Activated CD8-positive, alpha-beta memory T cell treated with anti-CD3 and anti-CD28 coated beads for 36 hours (primary cell): ENCODE measurements around the gene CT45A5. TPM values are rescaled to one million over a fixed set of nuclear protein-coding genes. Genes with fewer than 3 reads are reported as not detected.
"Not testable (repeated sequence)": the region's sequence is repeated elsewhere in the genome, so short reads cannot be mapped to it uniquely, and the experiment has no call there.

Source experiments
- CTCF ChIA-PET: fragments of 350-600 bp; sonication (Branson Sonifier 250); formaldehyde crosslinking; loops from one replicate; lab custom pipeline; 2021; ENCODE audit warnings: antibody characterized with exemption; lab: Charles Lee
- POLR2A ChIA-PET: fragments of 350-600 bp; sonication (Branson Sonifier 250); formaldehyde crosslinking; loops from one replicate; lab custom pipeline; 2021; ENCODE audit warnings: antibody characterized with exemption; lab: Charles Lee
- total RNA-seq, 2 experiments: library from RNA; stranded (reverse); gene quantifications; one replicate each; pipeline ENCODE4 v1.2.3, GENCODE V29; 2021

The CT45A5 gene, protein sequence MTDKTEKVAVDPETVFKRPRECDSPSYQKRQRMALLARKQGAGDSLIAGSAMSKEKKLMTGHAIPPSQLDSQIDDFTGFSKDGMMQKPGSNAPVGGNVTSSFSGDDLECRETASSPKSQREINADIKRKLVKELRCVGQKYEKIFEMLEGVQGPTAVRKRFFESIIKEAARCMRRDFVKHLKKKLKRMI
- total RNA-seq, result not detected

DNA sequence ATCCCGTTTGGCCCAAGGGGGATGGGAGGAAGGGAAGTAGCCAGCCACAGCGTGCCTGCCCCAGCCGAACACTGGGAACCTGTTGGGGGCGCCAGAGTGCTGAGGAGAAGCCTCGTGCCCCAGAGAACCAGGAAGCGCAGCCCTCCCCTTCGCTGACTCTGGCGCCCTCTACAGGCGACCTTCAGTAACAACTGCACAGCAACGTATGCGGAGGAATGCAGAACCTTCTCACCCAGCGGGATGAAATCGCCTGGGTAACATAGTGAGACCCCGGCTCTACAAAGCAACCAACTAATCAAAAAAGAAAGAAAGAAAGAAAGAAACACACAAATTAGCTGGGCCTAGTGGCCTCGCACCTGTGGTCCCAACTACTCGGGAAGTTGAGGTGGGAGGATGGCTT, at the start of gene CT45A5:
CT45A5 (minus strand) TSS at position 101 of the 400 bp plus-strand sequence. CDS start 3,774 bp downstream, outside the sequence.
- POLR2A ChIA-PET, result not testable (repeated sequence)

DNA sequence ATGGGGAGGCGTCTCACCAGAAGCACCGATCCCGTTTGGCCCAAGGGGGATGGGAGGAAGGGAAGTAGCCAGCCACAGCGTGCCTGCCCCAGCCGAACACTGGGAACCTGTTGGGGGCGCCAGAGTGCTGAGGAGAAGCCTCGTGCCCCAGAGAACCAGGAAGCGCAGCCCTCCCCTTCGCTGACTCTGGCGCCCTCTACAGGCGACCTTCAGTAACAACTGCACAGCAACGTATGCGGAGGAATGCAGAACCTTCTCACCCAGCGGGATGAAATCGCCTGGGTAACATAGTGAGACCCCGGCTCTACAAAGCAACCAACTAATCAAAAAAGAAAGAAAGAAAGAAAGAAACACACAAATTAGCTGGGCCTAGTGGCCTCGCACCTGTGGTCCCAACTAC, 34.6 kb upstream of the CT45A5 start, which contains the start of gene CT45A2:
CT45A2 (minus strand) TSS at position 101 of the 400 bp plus-strand sequence. CDS start 3,747 bp downstream, outside the sequence.
- POLR2A ChIA-PET, CTCF ChIA-PET: not testable (repeated sequence)

More for the DNA sequence above, at the start of gene CT45A5:
- CTCF ChIA-PET, result not testable (repeated sequence)

DNA sequence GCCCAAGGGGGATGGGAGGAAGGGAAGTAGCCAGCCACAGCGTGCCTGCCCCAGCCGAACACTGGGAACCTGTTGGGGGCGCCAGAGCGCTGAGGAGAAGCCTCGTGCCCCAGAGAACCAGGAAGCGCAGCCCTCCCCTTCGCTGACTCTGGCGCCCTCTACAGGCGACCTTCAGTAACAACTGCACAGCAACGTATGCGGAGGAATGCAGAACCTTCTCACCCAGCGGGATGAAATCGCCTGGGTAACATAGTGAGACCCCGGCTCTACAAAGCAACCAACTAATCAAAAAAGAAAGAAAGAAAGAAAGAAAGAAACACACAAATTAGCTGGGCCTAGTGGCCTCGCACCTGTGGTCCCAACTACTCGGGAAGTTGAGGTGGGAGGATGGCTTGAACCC, 17.4 kb upstream of the CT45A5 start, which contains the start of gene CT45A6:
CT45A6 (minus strand) TSS at position 101 of the 400 bp plus-strand sequence. CDS start 3,794 bp downstream, outside the sequence.
- CTCF ChIA-PET, POLR2A ChIA-PET: not testable (repeated sequence)

DNA sequence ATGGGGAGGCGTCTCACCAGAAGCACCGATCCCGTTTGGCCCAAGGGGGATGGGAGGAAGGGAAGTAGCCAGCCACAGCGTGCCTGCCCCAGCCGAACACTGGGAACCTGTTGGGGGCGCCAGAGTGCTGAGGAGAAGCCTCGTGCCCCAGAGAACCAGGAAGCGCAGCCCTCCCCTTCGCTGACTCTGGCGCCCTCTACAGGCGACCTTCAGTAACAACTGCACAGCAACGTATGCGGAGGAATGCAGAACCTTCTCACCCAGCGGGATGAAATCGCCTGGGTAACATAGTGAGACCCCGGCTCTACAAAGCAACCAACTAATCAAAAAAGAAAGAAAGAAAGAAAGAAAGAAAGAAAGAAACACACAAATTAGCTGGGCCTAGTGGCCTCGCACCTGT, 17.2 kb downstream of the CT45A5 start, which contains the start of gene CT45A3:
CT45A3 (minus strand) TSS at position 101 of the 400 bp plus-strand sequence. CDS start 3,747 bp downstream, outside the sequence.
- CTCF ChIA-PET, POLR2A ChIA-PET: not testable (repeated sequence)

DNA sequence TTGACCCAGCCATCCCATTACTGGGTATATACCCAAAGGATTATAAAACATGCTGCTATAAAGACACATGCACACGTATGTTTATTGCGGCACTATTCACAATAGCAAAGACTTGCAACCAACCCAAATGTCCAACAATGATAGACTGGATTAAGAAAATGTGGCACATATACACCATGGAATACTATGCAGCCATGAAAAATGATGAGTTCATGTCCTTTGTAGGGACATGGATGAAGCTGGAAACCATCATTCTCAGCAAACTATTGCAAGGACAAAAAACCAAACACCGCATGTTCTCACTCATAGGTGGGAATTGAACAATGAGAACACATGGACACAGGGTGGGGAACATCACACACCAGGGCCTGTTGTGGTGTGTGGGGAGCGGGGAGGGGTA, 40.6 kb downstream of the CT45A5 start:
- CTCF ChIA-PET, POLR2A ChIA-PET: not testable (repeated sequence)

DNA sequence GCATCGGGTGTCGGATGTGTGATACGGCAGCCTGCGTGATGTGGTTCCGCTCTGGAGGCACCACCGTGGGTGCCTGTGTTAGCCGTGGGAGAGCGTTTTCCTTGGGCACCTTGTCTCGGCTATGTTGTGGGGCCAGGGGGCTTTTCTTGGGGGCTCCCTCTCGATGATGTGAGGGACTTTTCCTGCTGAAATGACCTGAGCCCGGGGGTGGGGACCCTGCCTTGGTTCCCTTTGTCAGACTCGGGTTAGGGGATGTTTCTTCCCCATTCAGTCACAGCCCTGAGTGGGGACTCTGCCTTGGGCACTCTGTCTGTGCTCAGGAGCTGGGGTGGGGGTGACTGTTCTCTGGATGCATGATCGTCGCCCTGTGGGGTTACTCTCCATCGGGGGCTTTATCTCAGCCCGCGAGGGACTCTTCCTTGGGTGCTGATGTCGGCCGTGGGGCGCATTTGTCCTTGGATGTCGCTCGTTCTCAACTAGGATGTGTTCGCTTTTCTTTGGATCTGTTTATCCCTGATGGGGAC, 44.0 kb downstream of the CT45A5 start:
- ChIA-PET CTCF (no interaction called here), POLR2A (no interaction called here)

DNA sequence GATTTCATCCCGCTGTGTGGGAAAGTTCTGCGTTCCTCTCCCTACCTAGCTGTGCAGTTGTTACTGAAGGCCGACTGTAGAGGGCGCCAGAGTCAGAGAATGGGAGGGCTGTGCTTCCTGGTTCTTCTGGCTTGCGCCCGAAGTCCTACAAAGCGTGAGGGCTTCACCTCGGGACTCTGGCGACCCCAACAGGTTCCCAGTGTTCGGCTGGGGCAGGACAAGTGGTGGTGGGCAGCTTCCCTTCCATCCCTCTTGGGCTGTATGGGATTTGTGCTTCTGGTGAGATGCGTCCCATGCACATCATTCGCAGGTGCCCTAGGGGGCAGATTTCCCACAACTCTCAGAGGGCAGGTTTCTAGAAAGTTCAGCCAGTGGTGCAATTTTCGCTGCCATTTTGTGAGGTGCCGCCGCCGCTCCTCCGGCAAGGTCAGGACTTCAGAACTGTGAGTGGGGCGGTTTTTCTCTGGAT, 44.6 kb downstream of the CT45A5 start:
- POLR2A ChIA-PET, result no interaction called here
- CTCF ChIA-PET, result no interaction called here

DNA sequence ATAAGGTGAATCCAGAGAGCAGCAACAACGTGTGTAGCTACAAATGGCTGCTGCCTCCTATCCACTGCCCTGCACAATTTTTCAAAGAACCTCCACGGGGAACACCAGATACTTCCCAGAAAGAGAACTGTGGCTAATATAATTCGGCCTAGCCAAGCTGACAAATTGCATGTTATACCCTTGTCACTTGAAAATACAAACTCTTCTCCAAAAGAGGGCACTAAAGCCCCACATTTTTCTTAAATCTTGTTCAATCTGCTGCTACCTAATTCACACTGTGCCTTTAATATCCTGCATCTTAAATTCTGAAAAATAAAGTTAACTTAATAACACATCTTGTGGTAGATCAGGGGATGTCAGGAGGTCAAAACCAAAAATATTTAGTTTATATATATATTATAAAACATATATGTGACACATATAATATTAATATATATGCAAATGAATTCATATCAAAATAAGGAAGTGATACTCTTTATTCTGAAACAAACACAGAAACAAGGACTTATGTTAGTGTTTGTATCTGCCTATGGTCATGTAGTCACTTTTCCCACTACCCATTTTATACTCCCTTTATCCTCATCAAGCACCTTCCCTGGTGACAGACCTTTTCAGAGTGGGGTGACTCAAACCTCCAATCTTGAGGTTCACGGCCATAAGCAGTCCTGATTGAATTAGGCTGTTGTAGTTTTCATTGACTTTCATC, 47.8 kb downstream of the CT45A5 start:
- POLR2A ChIA-PET, result no interaction called here
- CTCF ChIA-PET, result no interaction called here

DNA sequence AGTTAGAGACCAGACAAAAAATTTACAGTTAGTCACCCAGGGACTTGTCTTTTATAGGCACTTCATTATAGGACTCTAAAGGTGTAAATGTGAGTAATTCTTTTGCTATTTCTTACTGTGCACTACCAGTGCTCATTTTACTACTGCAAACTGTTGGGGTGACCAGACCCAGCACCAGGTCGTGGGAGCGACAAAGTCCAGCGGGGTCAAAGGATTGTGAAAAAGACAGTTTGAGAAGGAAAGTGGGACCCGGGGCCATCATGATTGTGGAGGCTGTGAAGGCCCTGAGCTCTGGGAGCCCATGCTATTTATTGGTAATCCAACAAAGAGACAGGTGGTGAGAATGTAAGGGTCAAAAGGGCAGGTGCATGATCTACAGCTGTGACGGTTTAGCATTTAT, 50.6 kb downstream of the CT45A5 start:
- CTCF ChIA-PET, POLR2A ChIA-PET: not testable (repeated sequence)

Other genes with a start within 250 kb of the CT45A5 start
- gene CT45A1, start 71.9 kb downstream of the CT45A5 start, total RNA-seq, result not detected
- gene CT45A3, start 17.3 kb downstream of the CT45A5 start, total RNA-seq, result not detected
- gene CT45A6, start 17.3 kb upstream of the CT45A5 start, total RNA-seq, result not detected
- not detected for gene CT45A2, start 34.5 kb upstream of the CT45A5 start, total RNA-seq
- gene CT45A7, start 51.8 kb upstream of the CT45A5 start, total RNA-seq, result not detected
- gene CT45A8, start 69.0 kb upstream of the CT45A5 start, total RNA-seq, result not detected
- not detected for gene CT45A9, start 86.3 kb upstream of the CT45A5 start, total RNA-seq
- gene CT45A10, start 107.9 kb upstream of the CT45A5 start, total RNA-seq, result not detected
- not detected for gene SAGE1, start 108.2 kb upstream of the CT45A5 start, total RNA-seq
- gene MMGT1, start 188.5 kb upstream of the CT45A5 start, total RNA-seq, result 10 to 100 TPM; 24.8 to 26.3 TPM
- 10 to 100 TPM; 14.8 to 15.2 TPM for gene SLC9A6, start 199.9 kb upstream of the CT45A5 start, total RNA-seq